H1 (cell line): ENCODE data around the gene VWA5A. TPM values are rescaled to one million over a fixed set of nuclear protein-coding genes. Genes with fewer than 3 reads are reported as not detected.

Experiments used
- CTCF ChIA-PET: fragments of 300-600 bp; sonication (Branson Sonifier 250); formaldehyde crosslinking; loops from one replicate; lab custom pipeline; 2021; ENCODE audit not compliant: partially characterized antibody; lab: Charles Lee
- POLR2A ChIA-PET: fragments of 300-600 bp; sonication (Branson Sonifier 250); formaldehyde crosslinking; loops from one replicate; lab custom pipeline; 2021; ENCODE audit warnings: inconsistent platforms; ENCODE audit not compliant: partially characterized antibody; lab: Charles Lee
- DNase-seq, 2 experiments: peaks; one replicate each; pipeline versions ENCODE4 v3.0.0 to v3.0.0-alpha.2; 2010 to 2022; ENCODE audit warnings: low spot score in 2 of 2, low read depth in 1 of 2, mixed read lengths in 1 of 2
- FAIRE-seq: peaks from 2 replicates; lab custom pipeline; 2011; peaks lifted over from hg19 to GRCh38; lab: Jason Lieb, UNC
- H2AFZ ChIP-seq: 2 replicates; pipeline ENCODE4 v1.8.1; 2012; ENCODE audit warnings: low read length, inconsistent platforms
- H2AK5ac ChIP-seq: 2 replicates; pipeline ENCODE4 v1.6.1; 2013; ENCODE audit warnings: low read depth, low read length
- H2BK120ac ChIP-seq: replicated peaks from 2 replicates; pipeline ENCODE3; 2013; ENCODE audit warnings: low read depth, low read length, inconsistent platforms
- H2BK12ac ChIP-seq: 2 replicates; pipeline ENCODE4 v1.6.1; 2013; ENCODE audit warnings: low read depth, low read length
- H2BK15ac ChIP-seq: 2 replicates; pipeline ENCODE4 v1.6.1; 2013; ENCODE audit warnings: low read length
- H2BK20ac ChIP-seq: 2 replicates; pipeline ENCODE4 v1.6.1; 2013; ENCODE audit warnings: low read length
- H2BK5ac ChIP-seq: 2 replicates; pipeline ENCODE4 v1.6.1; 2013; ENCODE audit warnings: low read depth, low read length
- H3K14ac ChIP-seq: 2 replicates; pipeline ENCODE4 v1.6.1; 2013; ENCODE audit warnings: inconsistent platforms; ENCODE audit not compliant: insufficient read length
- H3K18ac ChIP-seq: 2 replicates; pipeline ENCODE4 v1.6.1; 2013; ENCODE audit warnings: low read length; ENCODE audit errors: extremely low read depth
- H3K23ac ChIP-seq: 2 replicates; pipeline ENCODE4 v1.6.1; 2013; ENCODE audit warnings: inconsistent platforms; ENCODE audit not compliant: insufficient read length
- H3K23me2 ChIP-seq: 2 replicates; pipeline ENCODE4 v1.6.1; 2013; ENCODE audit warnings: low read depth, low read length
- H3K27ac ChIP-seq: 2 replicates; pipeline ENCODE4 v1.6.1; 2011; ENCODE audit warnings: low read depth, low read length, inconsistent platforms
- H3K27me3 ChIP-seq, 4 experiments: replicated peaks in 1 of 4; 1 replicate in 1 of 4; 2 replicates in 3 of 4; pipeline versions ENCODE4 v1.6.1 to v1.8.1; 2011 to 2013; ENCODE audit warnings: low read length in 3 of 4, mild to moderate bottlenecking in 3 of 4, inconsistent platforms in 2 of 4, mixed read lengths in 2 of 4, moderate library complexity in 1 of 4; ENCODE audit not compliant: control insufficient read depth in 3 of 4, insufficient read depth in 3 of 4; ENCODE audit errors: extremely low read depth in 1 of 4
- H3K36me3 ChIP-seq, 4 experiments: 2 replicates each; pipeline versions ENCODE4 v1.6.1 to v1.8.1; 2011 to 2013; ENCODE audit warnings: mild to moderate bottlenecking in 4 of 4, low read length in 3 of 4, moderate library complexity in 2 of 4, control low read depth in 1 of 4, inconsistent platforms in 1 of 4; ENCODE audit not compliant: insufficient read depth in 4 of 4, control insufficient read depth in 2 of 4
- H3K4ac ChIP-seq: replicated peaks from 2 replicates; pipeline ENCODE3; 2013; ENCODE audit warnings: low read length, low read depth, mixed read lengths, inconsistent platforms; ENCODE audit not compliant: insufficient read length
- H3K4me1 ChIP-seq, 4 experiments: replicated peaks in 1 of 4; 1 replicate in 1 of 4; 2 replicates in 3 of 4; pipeline versions ENCODE4 v1.6.1 to v1.8.1; 2011 to 2013; ENCODE audit warnings: low read length in 3 of 4, inconsistent platforms in 2 of 4, mixed read lengths in 1 of 4; ENCODE audit not compliant: insufficient read depth in 4 of 4, control insufficient read depth in 3 of 4
- H3K4me2 ChIP-seq, 2 experiments: 2 replicates each; pipeline versions ENCODE4 v1.6.1 to v1.8.1; 2011 to 2013; ENCODE audit warnings: low read depth in 2 of 2, low read length in 2 of 2, control low read depth in 1 of 2, inconsistent platforms in 1 of 2, mild to moderate bottlenecking in 1 of 2; ENCODE audit not compliant: insufficient read depth in 1 of 2
- H3K4me3 ChIP-seq, 4 experiments: fragments of 200-600, 300-600 bp in 1 of 4; sonication (generic), shearing (Covaris generic), sonication (Bioruptor Twin) in 1 of 4; 2 replicates each; pipeline versions ENCODE4 v1.5.1 to v1.8.1; 2011 to 2016; ENCODE audit warnings: low read length in 4 of 4, low read depth in 3 of 4, control low read depth in 2 of 4, inconsistent platforms in 2 of 4, mild to moderate bottlenecking in 2 of 4, mixed read lengths in 1 of 4, moderate library complexity in 1 of 4; ENCODE audit not compliant: insufficient read depth in 2 of 4; ENCODE audit errors: extremely low read depth in 1 of 4
- H3K56ac ChIP-seq: replicated peaks from 2 replicates; pipeline ENCODE3; 2013; ENCODE audit warnings: low read depth, mild to moderate bottlenecking, mixed read lengths, low read length, inconsistent platforms; ENCODE audit not compliant: insufficient read length
- H3K79me1 ChIP-seq: 2 replicates; pipeline ENCODE4 v1.6.1; 2013; ENCODE audit warnings: low read depth, low read length, control low read depth
- H3K79me2 ChIP-seq, 2 experiments: 2 replicates each; pipeline versions ENCODE4 v1.6.1 to v1.8.1; 2012 to 2013; ENCODE audit warnings: low read length in 2 of 2, mild to moderate bottlenecking in 2 of 2, inconsistent platforms in 1 of 2; ENCODE audit not compliant: insufficient read depth in 2 of 2, control insufficient read depth in 1 of 2
- H3K9ac ChIP-seq, 4 experiments: replicated peaks in 1 of 4; 1 replicate in 1 of 4; 2 replicates in 3 of 4; pipeline versions ENCODE4 v1.6.1 to v1.8.1; 2011 to 2013; ENCODE audit warnings: low read depth in 3 of 4, low read length in 3 of 4, control low read depth in 2 of 4, mild to moderate bottlenecking in 2 of 4, moderate library complexity in 2 of 4, inconsistent platforms in 1 of 4; ENCODE audit errors: extremely low read depth in 1 of 4
- H3K9me3 ChIP-seq, 2 experiments: 2 replicates each; pipeline versions ENCODE4 v1.6.1 to v1.8.1; 2012 to 2013; ENCODE audit warnings: mild to moderate bottlenecking in 2 of 2, moderate library complexity in 2 of 2, control low read depth in 1 of 2, inconsistent platforms in 1 of 2, low read depth in 1 of 2, low read length in 1 of 2, mixed read lengths in 1 of 2; ENCODE audit not compliant: insufficient read depth in 2 of 2
- H4K20me1 ChIP-seq, 2 experiments: replicated peaks in 1 of 2; 2 replicates each; pipeline versions ENCODE3 to v1.8.1; 2011 to 2013; ENCODE audit warnings: inconsistent platforms in 2 of 2, low read length in 2 of 2, mild to moderate bottlenecking in 1 of 2; ENCODE audit not compliant: insufficient read depth in 2 of 2, control insufficient read depth in 1 of 2
- H4K5ac ChIP-seq: 2 replicates; pipeline ENCODE4 v1.6.1; 2013; ENCODE audit warnings: low read length, low read depth, mixed read lengths, inconsistent platforms; ENCODE audit not compliant: insufficient read length
- H4K8ac ChIP-seq: 2 replicates; pipeline ENCODE4 v1.8.0; 2013; ENCODE audit warnings: mild to moderate bottlenecking, moderate library complexity, low read length, inconsistent platforms; ENCODE audit not compliant: insufficient read depth; ENCODE audit errors: extremely low read depth
- H4K91ac ChIP-seq: replicated peaks from 2 replicates; pipeline ENCODE3; 2013; ENCODE audit warnings: low read length, mixed read lengths, inconsistent platforms; ENCODE audit not compliant: insufficient read length
- CBX8 ChIP-seq: fragments of 300-800, 300-1000 bp; sonication (generic); IDR thresholded peaks from 2 replicates; pipeline ENCODE4 v1.7.1; 2016; ENCODE audit warnings: low read depth, low read length, borderline replicate concordance
- CHD2 ChIP-seq: IDR thresholded peaks from 2 replicates; pipeline ENCODE4 v1.6.1; 2012; ENCODE audit warnings: low read length, improper control_type of control experiment
- CTBP2 ChIP-seq: IDR thresholded peaks from 2 replicates; pipeline ENCODE4 v1.7.0; 2011; ENCODE audit warnings: borderline replicate concordance, mild to moderate bottlenecking, moderate library complexity, mixed read lengths, low read length; ENCODE audit not compliant: insufficient read depth, insufficient read length
- GABPA ChIP-seq: IDR thresholded peaks from 2 replicates; pipeline ENCODE4 v1.6.1; 2011; ENCODE audit warnings: mild to moderate bottlenecking, low read length, moderate library complexity, borderline replicate concordance; ENCODE audit not compliant: insufficient read depth
- GTF2F1 ChIP-seq: IDR thresholded peaks from 2 replicates; pipeline ENCODE4 v1.6.1; 2012; ENCODE audit warnings: low read depth, low read length, improper control_type of control experiment, borderline replicate concordance
- KDM5A ChIP-seq: fragments of 200-600 bp; IDR thresholded peaks from 2 replicates; pipeline ENCODE4 v1.7.1; 2012; ENCODE audit warnings: mild to moderate bottlenecking, low read length, inconsistent platforms, mixed read lengths
- POLR2AphosphoS5 ChIP-seq: IDR thresholded peaks from 2 replicates; pipeline ENCODE4 v1.6.1; 2011; ENCODE audit warnings: low read depth, low read length
- RBBP5 ChIP-seq: IDR thresholded peaks from 2 replicates; pipeline ENCODE4 v1.7.1; 2012; ENCODE audit warnings: low read depth, mild to moderate bottlenecking, inconsistent platforms, low read length, moderate library complexity, borderline replicate concordance
- RXRA ChIP-seq: IDR thresholded peaks from 2 replicates; pipeline ENCODE4 v1.6.1; 2011; ENCODE audit warnings: low read depth, mild to moderate bottlenecking, low read length, moderate library complexity; ENCODE audit not compliant: insufficient read depth
- SP1 ChIP-seq: IDR thresholded peaks from 2 replicates; pipeline ENCODE4 v1.6.1; 2011; ENCODE audit warnings: low read depth, low read length
- polyA plus RNA-seq, 7 experiments: library from polyadenylated mRNA; depleted of rRNA in 3 of 7; stranded (reverse) in 5 of 7; unstranded in 2 of 7; fragments of >200 nt in 5 of 7; fragments of 200-250 nt in 2 of 7; gene quantifications; 1 replicate in 5 of 7; 2 replicates in 1 of 7; 4 replicates in 1 of 7; pipeline versions ENCODE4 v1.2.1 to v1.2.3, GENCODE V29; 2011 to 2013; ENCODE audit warnings: missing spikeins in 2 of 7, mixed read lengths in 2 of 7
- total RNA-seq: library from RNA; stranded (reverse); fragmentation: NEBNext Ultra II Directional; extraction: Animal tissue kit (Norgen Biotek cat#: 25700); gene quantifications from 2 replicates; pipeline ENCODE4 v1.2.1, GENCODE V29; 2021
- TF ChIP-seq, protein P1 (sequence below), 3 experiments: IDR thresholded peaks; 1 replicate in 2 of 3; 2 replicates in 1 of 3; pipeline versions ENCODE4 v1.5.1 to v1.6.1; 2011; ENCODE audit warnings: low read length in 3 of 3, mild to moderate bottlenecking in 3 of 3, inconsistent platforms in 2 of 3, low read depth in 1 of 3, moderate library complexity in 1 of 3; ENCODE audit not compliant: insufficient read depth in 1 of 3; ENCODE audit errors: control extremely low read depth in 1 of 3

VWA5A gene
- total and polyA plus RNA-seq, 2 of the 8 experiments (the other 6 are each of a cell fraction or from before 2014, with no cell fraction given), result 12.5 to 20.4 TPM

DNA sequence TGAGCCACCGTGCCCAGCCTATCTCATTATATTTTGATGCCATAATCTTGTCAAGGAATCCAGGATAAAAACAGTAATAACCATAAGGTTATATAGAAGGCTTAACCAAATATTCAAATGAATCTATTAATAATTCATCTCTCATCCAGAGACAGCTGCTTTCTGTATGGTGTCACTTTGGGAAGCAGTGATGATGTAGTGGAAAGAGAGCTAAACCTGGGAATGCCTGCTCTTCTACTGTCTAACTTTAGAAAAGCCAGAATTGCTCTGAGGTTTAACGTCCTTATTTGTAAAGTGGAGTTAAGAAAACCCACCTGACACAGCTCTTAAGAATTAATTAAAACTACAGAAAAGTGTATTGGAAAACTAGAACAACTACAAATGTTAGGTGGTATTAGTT is 38.6 kb downstream of the VWA5A start (continued):
- no peak for TF ChIP-seq GABPA

- Histone ChIP-seq H4K8ac (no peak overlapping the region), H3K9ac (no peak overlapping the region), H4K5ac (no peak overlapping the region), H3K36me3 (no peaks in the 10 kb centered on the region), H3K18ac (no peak overlapping the region), H2BK15ac (no peak overlapping the region), H3K27me3 (peaks cover 0 to 3% (median 0%) of the 10 kb centered on the region in 4 experiments; a peak in 1 of 7 replicates), H2AK5ac (no peak overlapping the region), H3K27ac (no peak overlapping the region), H3K4me3 (no peak overlapping the region), H3K4ac (no peak overlapping the region), H3K4me2 (no peak overlapping the region), H2BK20ac (no peak overlapping the region), H3K4me1 (peaks cover 0 to 3% (median 0%) of the 10 kb centered on the region in 4 experiments; a peak in 1 of 7 replicates), H3K79me1 (no peaks in the 10 kb centered on the region), H2BK5ac (no peak overlapping the region), H3K79me2 (no peaks in the 10 kb centered on the region), H2BK120ac (no peak overlapping the region), H3K9me3 (no peaks in the 10 kb centered on the region), H2AFZ (no peak overlapping the region), H4K91ac (no peak overlapping the region), H3K56ac (no peak overlapping the region), H4K20me1 (no peaks in the 10 kb centered on the region), H3K14ac (no peak overlapping the region), H2BK12ac (no peak overlapping the region), H3K23ac (no peak overlapping the region), H3K23me2 (no peaks in the 10 kb centered on the region)
- FAIRE-seq (no peak), DNase-seq (no peak)
- ChIA-PET POLR2A (no interaction called here), CTCF (interaction anchor here (0.9 kb wide), 1 partner anchor 118 kb away, joined by 3 read pairs; no protein-coding TSS in a partner anchor)
- TF ChIP-seq POLR2AphosphoS5 (no peak), CTBP2 (no peak), RBBP5 (no peak), GTF2F1 (no peak), CHD2 (no peak), SP1 (no peak), CBX8 (no peak), KDM5A (no peak), RXRA (no peak)
- TF ChIP-seq, protein P1, sequence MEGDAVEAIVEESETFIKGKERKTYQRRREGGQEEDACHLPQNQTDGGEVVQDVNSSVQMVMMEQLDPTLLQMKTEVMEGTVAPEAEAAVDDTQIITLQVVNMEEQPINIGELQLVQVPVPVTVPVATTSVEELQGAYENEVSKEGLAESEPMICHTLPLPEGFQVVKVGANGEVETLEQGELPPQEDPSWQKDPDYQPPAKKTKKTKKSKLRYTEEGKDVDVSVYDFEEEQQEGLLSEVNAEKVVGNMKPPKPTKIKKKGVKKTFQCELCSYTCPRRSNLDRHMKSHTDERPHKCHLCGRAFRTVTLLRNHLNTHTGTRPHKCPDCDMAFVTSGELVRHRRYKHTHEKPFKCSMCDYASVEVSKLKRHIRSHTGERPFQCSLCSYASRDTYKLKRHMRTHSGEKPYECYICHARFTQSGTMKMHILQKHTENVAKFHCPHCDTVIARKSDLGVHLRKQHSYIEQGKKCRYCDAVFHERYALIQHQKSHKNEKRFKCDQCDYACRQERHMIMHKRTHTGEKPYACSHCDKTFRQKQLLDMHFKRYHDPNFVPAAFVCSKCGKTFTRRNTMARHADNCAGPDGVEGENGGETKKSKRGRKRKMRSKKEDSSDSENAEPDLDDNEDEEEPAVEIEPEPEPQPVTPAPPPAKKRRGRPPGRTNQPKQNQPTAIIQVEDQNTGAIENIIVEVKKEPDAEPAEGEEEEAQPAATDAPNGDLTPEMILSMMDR (IDR thresholded peaks at IDR 0.05; ENCODE audit: control extremely low read depth in 1 of 3, insufficient read depth in 1 of 3, low read depth in 1 of 3, low read length in 3 of 3), result no peak
Measured at GRCh38 chr11:124159481-124159880, 44.2 kb downstream of the VWA5A start.
